ENCODE measurements around the gene REL.

DNA sequence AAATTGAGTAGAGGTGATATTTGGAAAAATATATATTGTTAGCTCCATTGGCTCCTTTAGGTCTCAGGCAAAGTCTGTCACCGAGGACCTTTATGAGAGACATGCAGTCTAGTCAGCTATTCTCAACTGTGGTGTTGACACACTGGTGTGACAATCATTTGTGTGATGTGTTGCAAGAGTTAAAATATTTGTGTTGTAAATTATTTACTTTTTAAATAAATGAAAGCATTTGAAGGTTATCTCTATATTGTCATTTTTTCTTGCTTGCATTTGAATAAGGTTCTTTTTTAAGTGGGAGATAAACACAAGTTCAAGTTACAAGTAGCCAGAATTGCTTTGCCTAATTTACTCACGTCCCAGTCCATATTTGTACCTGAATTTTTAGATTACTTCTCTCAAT, 4.3 kb downstream of the REL start:
- TF ChIP-seq CTCF (IDR thresholded peaks at IDR 0.05; ENCODE audit: borderline replicate concordance, extremely low read depth, low read length, poor library complexity, severe bottlenecking) (no peak), EZH2 (IDR thresholded peaks at IDR 0.05; ENCODE audit: borderline replicate concordance, low read depth, low read length, severe bottlenecking) (no peak)

All from DND-41 (cell line).